Neuron (in vitro differentiated cells): ENCODE data around the gene MACF1.

ENCODE experiments used
- H2AFZ ChIP-seq: one replicate; pipeline ENCODE4 v1.6.1; 2013; ENCODE audit warnings: low read depth, mild to moderate bottlenecking, inconsistent platforms, low read length, moderate library complexity
- H3K27me3 ChIP-seq: one replicate; pipeline ENCODE4 v1.6.1; 2013; ENCODE audit warnings: low read length; ENCODE audit not compliant: insufficient read depth
- H3K36me3 ChIP-seq: one replicate; pipeline ENCODE4 v1.6.1; 2013; ENCODE audit warnings: low read length; ENCODE audit not compliant: insufficient read depth
- H3K4me1 ChIP-seq: one replicate; pipeline ENCODE4 v1.6.1; 2013; ENCODE audit warnings: low read length; ENCODE audit not compliant: insufficient read depth
- H3K4me3 ChIP-seq: 2 replicates; pipeline ENCODE4 v1.5.1; 2013; ENCODE audit warnings: mild to moderate bottlenecking, low read length, moderate library complexity
- H3K9me3 ChIP-seq: one replicate; pipeline ENCODE4 v1.6.1; 2013; ENCODE audit warnings: low read length

MACF1 gene

GRCh38 chr1:39396671-39397070 lies 192.2 kb downstream of the MACF1 start:
- no peak overlapping the region for H3K4me3 ChIP-seq
- H2AFZ ChIP-seq = no peak overlapping the region
- H3K36me3 ChIP-seq = peaks cover 2% of the 10 kb centered on the region
- peaks cover 23% of the 10 kb centered on the region for H3K4me1 ChIP-seq
- H3K27me3 ChIP-seq = no peaks in the 10 kb centered on the region
- H3K9me3 ChIP-seq = no peaks in the 10 kb centered on the region

GRCh38 chr1:39397487-39397886 lies 193.0 kb downstream of the MACF1 start:
- Histone ChIP-seq H3K4me1 (peaks cover 17% of the 10 kb centered on the region), H3K36me3 (peaks cover 2% of the 10 kb centered on the region), H3K9me3 (no peaks in the 10 kb centered on the region), H3K27me3 (no peaks in the 10 kb centered on the region), H3K4me3 (no peak overlapping the region), H2AFZ (no peak overlapping the region)

DNA sequence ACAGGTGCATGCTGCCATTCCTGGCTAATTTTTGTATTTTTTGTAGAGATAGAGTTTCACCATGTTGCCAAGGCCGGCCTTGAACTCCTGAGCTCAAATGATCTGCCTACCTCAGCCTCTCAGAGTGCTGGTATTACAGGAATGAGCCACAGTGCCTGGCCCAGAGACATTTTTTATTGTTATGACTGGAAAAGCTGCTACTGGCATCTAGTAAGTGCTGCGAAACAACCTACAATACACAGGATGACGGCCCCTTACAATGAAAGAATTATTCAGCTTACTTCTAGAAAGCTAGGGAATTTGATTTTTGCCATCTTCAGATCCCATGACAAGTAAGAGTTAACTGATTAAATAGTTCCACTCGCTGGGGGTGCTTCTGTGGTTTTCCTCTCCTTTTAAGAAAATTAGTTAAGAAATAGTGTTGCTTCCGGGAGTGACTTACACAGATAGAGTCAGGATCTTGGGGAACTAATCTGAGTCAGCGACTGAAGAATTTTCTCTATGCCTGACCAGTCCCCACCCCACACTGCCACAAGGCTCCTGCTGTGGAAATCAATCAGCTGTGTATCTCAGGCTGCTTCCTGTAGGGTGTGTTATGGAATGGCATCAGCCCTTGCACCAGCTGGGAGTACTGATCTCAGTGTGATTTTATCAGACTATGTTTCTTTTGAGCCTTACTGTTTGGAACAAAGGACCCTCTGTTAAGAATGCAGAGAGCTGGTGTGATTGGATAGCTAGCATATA lies 194.0 kb downstream of the MACF1 start:
- Histone ChIP-seq H2AFZ (no peak overlapping the region), H3K36me3 (no peaks in the 10 kb centered on the region), H3K9me3 (no peaks in the 10 kb centered on the region), H3K27me3 (no peaks in the 10 kb centered on the region), H3K4me3 (no peak overlapping the region), H3K4me1 (peaks cover 17% of the 10 kb centered on the region)

DNA sequence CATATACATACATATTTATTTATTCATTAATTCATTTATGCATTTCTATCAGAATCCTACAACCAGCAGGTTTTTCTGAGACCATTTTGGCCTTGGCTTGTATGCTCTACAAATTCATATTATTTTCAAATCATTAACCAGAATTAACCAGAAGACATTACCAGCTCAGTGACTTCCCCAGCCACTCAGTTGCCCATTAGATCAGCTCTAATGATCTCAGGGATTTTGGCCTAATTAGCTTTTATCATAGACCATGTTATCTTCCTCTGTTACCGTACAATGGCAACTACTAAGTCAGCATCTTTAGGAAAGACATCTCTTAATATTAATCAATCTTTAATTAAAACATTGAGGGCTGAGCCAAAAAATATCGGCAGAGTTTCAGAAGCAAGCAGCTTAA lies 196.6 kb downstream of the MACF1 start:
- H3K36me3 ChIP-seq = no peaks in the 10 kb centered on the region
- peaks cover 14% of the 10 kb centered on the region for H3K4me1 ChIP-seq
- H3K9me3 ChIP-seq = no peaks in the 10 kb centered on the region
- H3K27me3 ChIP-seq = no peaks in the 10 kb centered on the region
- H2AFZ ChIP-seq = no peak overlapping the region
- H3K4me3 ChIP-seq = no peak overlapping the region

GRCh38 chr1:39404876-39405275 lies 200.4 kb downstream of the MACF1 start:
- no peak overlapping the region for H2AFZ ChIP-seq
- no peak overlapping the region for H3K4me3 ChIP-seq
- no peaks in the 10 kb centered on the region for H3K36me3 ChIP-seq
- peaks cover 22% of the 10 kb centered on the region for H3K4me1 ChIP-seq
- no peaks in the 10 kb centered on the region for H3K9me3 ChIP-seq
- no peaks in the 10 kb centered on the region for H3K27me3 ChIP-seq

DNA sequence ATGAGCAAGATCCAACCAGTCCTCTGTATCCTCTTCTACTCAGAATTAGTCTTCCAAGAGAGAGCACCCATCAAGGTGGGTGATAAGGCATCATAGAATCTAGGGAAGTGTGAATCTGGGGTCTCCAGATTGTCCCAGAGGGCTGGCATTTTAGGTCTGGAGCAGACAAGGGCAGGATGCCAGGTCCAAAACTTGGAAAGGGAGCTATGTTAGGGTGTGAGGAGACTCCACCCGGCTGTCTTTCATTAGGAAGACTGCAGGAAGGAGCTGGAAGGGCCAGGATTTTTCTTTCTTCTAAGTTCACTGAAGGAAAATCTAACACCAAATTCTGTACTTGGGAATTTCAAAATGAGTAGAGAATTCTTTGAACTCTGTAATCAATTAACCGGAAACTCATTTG lies 200.9 kb downstream of the MACF1 start:
- peaks cover 27% of the 10 kb centered on the region for H3K4me1 ChIP-seq
- no peak overlapping the region for H2AFZ ChIP-seq
- no peaks in the 10 kb centered on the region for H3K27me3 ChIP-seq
- no peaks in the 10 kb centered on the region for H3K36me3 ChIP-seq
- no peaks in the 10 kb centered on the region for H3K9me3 ChIP-seq
- no peak overlapping the region for H3K4me3 ChIP-seq

DNA sequence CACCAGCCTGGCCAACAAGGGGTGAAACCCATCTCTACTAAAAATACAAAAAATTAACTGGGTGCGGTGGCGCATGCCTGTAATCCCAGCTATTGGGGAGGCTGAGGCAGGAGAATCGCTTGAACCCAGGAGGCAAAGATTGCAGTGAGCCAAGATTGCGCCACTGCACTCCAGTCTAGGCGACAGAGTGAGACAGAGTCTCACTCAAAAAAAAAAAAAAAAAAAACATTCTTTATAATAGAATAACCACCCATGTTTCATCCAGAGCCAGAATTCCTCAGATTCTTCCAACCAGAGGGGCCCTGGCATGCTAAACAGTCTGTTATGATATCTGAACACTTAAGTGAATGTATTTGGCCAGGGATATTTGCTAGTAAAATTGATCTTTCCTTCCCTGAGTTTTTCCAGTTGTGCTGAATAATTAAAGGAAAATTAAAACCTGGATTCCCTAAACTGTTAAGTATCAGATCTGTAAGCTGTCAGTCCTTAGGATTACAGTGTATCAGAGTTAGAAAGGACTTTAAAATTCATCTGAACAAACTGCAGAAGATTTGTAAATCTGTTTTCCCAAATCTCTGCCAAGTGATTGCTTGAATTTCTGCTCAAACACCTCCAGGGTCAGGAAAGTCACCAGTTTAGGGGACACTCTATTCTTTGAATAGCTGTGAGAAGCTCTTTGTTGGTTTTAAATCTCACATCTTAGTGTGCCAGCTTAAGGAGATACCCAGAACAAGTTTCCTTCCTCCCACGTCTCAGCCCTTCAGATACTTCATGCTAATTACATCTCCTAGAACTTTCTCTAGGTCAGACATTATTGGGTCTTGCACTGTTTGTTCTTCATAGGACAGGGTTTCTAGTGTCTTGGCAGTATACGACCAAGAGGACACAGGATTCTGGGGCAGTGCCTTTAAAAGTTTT lies 202.3 kb downstream of the MACF1 start:
- peaks cover 41% of the 10 kb centered on the region for H3K4me1 ChIP-seq
- no peak overlapping the region for H3K4me3 ChIP-seq
- no peak overlapping the region for H2AFZ ChIP-seq

GRCh38 chr1:39407510-39407895 lies 203.0 kb downstream of the MACF1 start:
- Histone ChIP-seq H3K36me3 (peaks cover 11% of the 10 kb centered on the region), H3K4me3 (peak overlapping the region; percentile 68), H2AFZ (no peak overlapping the region), H3K27me3 (no peaks in the 10 kb centered on the region), H3K9me3 (no peaks in the 10 kb centered on the region), H3K4me1 (peaks cover 48% of the 10 kb centered on the region)

More for the DNA sequence above, 202.3 kb downstream of the MACF1 start:
- H3K36me3 ChIP-seq = peaks cover 4% of the 10 kb centered on the region
- no peaks in the 10 kb centered on the region for H3K9me3 ChIP-seq
- H3K27me3 ChIP-seq = no peaks in the 10 kb centered on the region

DNA sequence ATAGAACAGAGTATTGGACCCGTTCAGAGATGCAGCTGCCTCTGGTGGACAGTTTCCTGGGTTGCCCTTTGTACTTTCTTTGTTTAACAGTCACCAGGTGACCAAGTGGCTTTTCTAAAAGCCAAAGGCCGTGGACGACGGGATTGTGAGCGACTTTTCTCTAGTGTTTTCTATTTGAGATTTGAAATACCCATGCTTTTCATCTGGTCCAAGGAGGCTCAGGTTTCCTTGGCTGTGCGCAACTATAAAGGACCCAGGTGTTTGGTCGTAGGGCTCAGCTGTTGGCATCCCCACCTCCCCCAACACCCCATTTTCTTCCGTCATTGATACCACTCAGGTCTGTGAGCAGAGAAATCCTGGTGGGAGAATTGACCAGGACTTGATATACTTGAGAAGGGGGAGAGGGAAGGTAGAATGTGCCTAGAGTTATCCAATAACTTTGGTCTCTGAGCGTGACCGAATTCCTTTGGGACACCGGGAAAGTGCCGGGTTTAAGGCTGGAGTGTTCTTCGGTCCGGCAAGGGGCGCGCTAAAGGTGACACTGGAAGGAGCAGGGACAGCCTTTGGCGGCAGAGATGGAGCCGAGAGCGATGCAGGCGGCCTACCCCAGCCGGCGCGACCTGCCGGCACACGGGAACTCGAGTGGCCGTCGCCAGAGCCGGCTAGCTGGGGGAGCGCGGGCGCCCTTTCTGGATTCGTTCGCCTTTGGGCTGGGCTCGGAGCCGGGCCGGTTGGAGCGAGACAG lies 203.6 kb downstream of the MACF1 start:
- Histone ChIP-seq H3K4me1 (peaks cover 53% of the 10 kb centered on the region), H2AFZ (peak overlapping the region; percentile 39), H3K4me3 (peak overlapping the region; percentile 68), H3K36me3 (peaks cover 16% of the 10 kb centered on the region), H3K27me3 (no peaks in the 10 kb centered on the region), H3K9me3 (no peaks in the 10 kb centered on the region)

DNA sequence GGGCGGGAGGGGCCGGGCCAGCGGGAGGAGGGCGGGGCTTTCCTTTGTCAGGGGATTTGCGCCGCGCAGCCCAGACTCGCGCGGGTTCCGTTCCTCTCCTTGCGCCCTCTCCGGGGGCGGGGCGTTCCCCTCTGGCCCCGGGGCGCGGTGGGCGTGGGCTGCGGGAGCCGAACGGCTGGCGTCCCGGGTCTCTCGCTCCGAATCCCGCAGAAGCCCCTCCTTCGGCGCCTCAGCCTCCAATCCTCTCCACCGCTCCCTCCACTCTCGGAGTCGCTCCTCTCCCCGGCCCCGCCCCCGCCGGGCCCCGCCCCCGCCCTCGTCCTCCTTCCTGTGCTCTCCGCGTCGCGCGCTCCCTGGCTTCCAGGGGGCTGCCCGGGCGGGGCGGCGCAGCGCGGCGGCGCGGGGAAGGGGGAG lies 204.2 kb downstream of the MACF1 start:
- Histone ChIP-seq H3K9me3 (no peaks in the 10 kb centered on the region), H3K4me3 (peak overlapping the region; percentile 85), H3K27me3 (no peaks in the 10 kb centered on the region), H2AFZ (peak overlapping the region; percentile 39), H3K36me3 (peaks cover 16% of the 10 kb centered on the region), H3K4me1 (peaks cover 53% of the 10 kb centered on the region)

DNA sequence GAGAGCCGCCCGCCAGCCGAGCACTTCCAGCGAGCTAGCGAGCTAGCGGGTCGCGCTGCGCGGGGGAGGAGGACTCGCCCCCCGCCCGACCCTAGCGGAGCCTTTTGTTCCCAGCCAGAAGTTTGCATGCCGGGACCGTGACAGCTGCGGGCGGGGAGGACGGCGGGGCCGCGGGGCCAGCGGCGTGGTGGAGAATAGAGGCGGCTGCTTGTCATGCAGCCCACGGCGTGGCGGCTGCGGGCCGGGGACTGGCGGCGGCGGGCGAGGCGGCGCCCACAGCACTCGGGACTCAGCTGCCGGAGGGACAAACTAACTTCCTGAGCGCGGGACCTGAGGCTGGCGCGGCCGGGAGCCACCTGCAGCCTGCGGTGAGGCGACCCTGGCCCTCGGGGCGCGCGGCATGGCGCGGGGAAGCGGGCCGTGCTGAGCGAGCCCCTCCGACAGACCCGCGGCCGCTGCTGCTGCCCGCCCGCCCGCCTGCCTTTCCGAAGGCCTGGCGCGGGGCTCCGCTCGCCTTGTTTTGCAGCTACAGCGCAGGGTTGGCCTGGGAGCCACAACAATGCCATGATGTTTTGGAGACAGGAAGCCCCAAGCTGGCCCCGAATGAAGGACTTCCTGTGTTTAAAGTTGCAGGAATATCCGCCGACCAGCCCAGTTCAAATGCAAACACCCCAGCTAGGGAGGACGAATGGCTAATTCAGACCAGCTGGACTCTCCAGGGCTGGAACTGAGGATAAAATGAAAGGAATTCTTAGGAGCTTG lies 204.7 kb downstream of the MACF1 start:
- H3K4me1 ChIP-seq = peaks cover 58% of the 10 kb centered on the region
- H2AFZ ChIP-seq = no peak overlapping the region
- peak overlapping the region; percentile 85 for H3K4me3 ChIP-seq
- no peaks in the 10 kb centered on the region for H3K27me3 ChIP-seq
- H3K36me3 ChIP-seq = peaks cover 19% of the 10 kb centered on the region
- H3K9me3 ChIP-seq = no peaks in the 10 kb centered on the region

DNA sequence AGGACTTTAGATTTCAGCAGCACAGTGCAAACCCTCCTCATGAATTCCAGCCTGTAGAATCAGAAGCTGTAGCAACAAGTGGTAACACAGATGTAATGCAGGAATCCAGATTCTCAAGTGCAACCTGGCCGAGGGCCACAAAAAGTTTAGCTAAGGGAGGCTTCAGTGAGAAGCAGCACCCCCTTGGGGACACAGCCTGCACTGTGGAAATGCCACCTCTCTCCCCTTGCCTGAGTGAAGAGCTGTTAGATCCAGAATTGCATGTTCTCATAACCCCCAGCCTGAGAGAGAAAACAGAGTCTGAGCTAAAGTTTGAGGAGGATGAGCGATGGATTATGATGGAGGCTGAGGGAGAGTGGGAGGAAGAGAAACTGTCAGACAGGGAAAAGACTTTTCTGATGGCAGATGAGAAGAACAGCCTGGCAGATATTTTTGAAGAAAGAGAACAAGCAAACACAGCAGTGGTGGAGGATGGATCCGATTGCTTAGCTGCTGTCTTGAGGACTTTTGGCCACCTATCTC lies 206.5 kb downstream of the MACF1 start:
- peaks cover 29% of the 10 kb centered on the region for H3K36me3 ChIP-seq
- H3K4me3 ChIP-seq = peak overlapping the region; percentile 85
- H2AFZ ChIP-seq = no peak overlapping the region
- H3K9me3 ChIP-seq = no peaks in the 10 kb centered on the region
- peaks cover 68% of the 10 kb centered on the region for H3K4me1 ChIP-seq
- no peaks in the 10 kb centered on the region for H3K27me3 ChIP-seq
